DOHH2 (cell line): Measurements from ENCODE around the gene ZFAND3.

ENCODE experiments used
- H3F3A ChIP-seq: fragments of 200-600 bp; sonication (generic), shearing (Covaris generic); 2 replicates; pipeline ENCODE4 v1.6.0; 2016; ENCODE audit warnings: antibody characterized with exemption, mild to moderate bottlenecking; ENCODE audit not compliant: control insufficient read depth, insufficient read depth
- H3K27ac ChIP-seq: fragments of 200-600 bp; sonication (generic); 2 replicates; pipeline ENCODE4 v1.5.1; 2014; ENCODE audit warnings: low read depth, mild to moderate bottlenecking, low read length, moderate library complexity
- H3K27me3 ChIP-seq: fragments of 200-600 bp; sonication (generic); 2 replicates; pipeline ENCODE4 v1.6.1; 2014; ENCODE audit warnings: mild to moderate bottlenecking, low read length, mixed read lengths; ENCODE audit not compliant: control insufficient read depth
- H3K36me3 ChIP-seq: fragments of 200-600 bp; sonication (generic); 2 replicates; pipeline ENCODE4 v1.6.1; 2014; ENCODE audit warnings: mild to moderate bottlenecking, low read length, moderate library complexity, mixed read lengths; ENCODE audit not compliant: control insufficient read depth
- H3K4me1 ChIP-seq: fragments of 200-600 bp; sonication (generic); 2 replicates; pipeline ENCODE4 v1.6.1; 2014; ENCODE audit warnings: mild to moderate bottlenecking, low read length, mixed read lengths; ENCODE audit not compliant: control insufficient read depth
- H3K4me2 ChIP-seq: fragments of 200-600 bp; sonication (generic); 2 replicates; pipeline ENCODE4 v1.6.0; 2014; ENCODE audit warnings: mild to moderate bottlenecking, low read length, moderate library complexity
- H3K4me3 ChIP-seq: fragments of 200-600 bp; sonication (generic); 2 replicates; pipeline ENCODE4 v1.5.1; 2014; ENCODE audit warnings: mild to moderate bottlenecking, low read length, mixed read lengths
- H3K79me2 ChIP-seq: fragments of 200-600 bp; sonication (generic); 2 replicates; pipeline ENCODE4 v1.6.1; 2014; ENCODE audit warnings: mild to moderate bottlenecking, low read length, mixed read lengths; ENCODE audit not compliant: control insufficient read depth
- H3K9me2 ChIP-seq: fragments of 200-600 bp; sonication (generic); replicated peaks from 2 replicates; pipeline ENCODE4 v1.6.1; 2014; ENCODE audit warnings: mild to moderate bottlenecking, low read length, mixed read lengths; ENCODE audit not compliant: control insufficient read depth
- H3K9me3 ChIP-seq: fragments of 200-600 bp; sonication (generic); 2 replicates; pipeline ENCODE4 v1.6.1; 2014; ENCODE audit warnings: antibody characterized with exemption, low read length, mixed read lengths; ENCODE audit not compliant: control insufficient read depth, insufficient read depth
- H4K20me1 ChIP-seq: fragments of 200-600 bp; sonication (generic); 2 replicates; pipeline ENCODE4 v1.6.0; 2014; ENCODE audit warnings: low read depth, mild to moderate bottlenecking, antibody characterized with exemption, low read length, moderate library complexity; ENCODE audit not compliant: control insufficient read depth, insufficient read depth
- CTCF ChIP-seq: fragments of 200-600 bp; sonication (generic); IDR thresholded peaks from one replicate; pipeline ENCODE4 v1.5.1; 2014; ENCODE audit warnings: antibody characterized with exemption, mild to moderate bottlenecking, low read depth, low read length; ENCODE audit not compliant: poor library complexity, severe bottlenecking
- EZH2phosphoT487 ChIP-seq: fragments of 200-600 bp; sonication (generic); IDR thresholded peaks from 2 replicates; pipeline ENCODE4 v1.6.1; 2017; ENCODE audit warnings: borderline replicate concordance, mild to moderate bottlenecking, antibody characterized with exemption, low read length, moderate library complexity, mixed read lengths

Gene ZFAND3

GRCh38 chr6:37882724-37883413, 63.3 kb downstream of the ZFAND3 start:
- Histone ChIP-seq H3K27me3 (no peaks in the 10 kb centered on the region), H3K9me2 (no peaks in the 10 kb centered on the region), H3K36me3 (no peaks in the 10 kb centered on the region), H3K4me3 (no peak overlapping the region), H3K4me2 (no peak overlapping the region), H4K20me1 (peaks cover 2% of the 10 kb centered on the region; the same call in 1 of the 2 replicates), H3K27ac (no peak overlapping the region), H3K79me2 (peaks cover 29% of the 10 kb centered on the region), H3K9me3 (no peaks in the 10 kb centered on the region), H3F3A (no peaks in the 10 kb centered on the region), H3K4me1 (peaks cover 12% of the 10 kb centered on the region)
- no peak for TF ChIP-seq EZH2phosphoT487
- TF ChIP-seq CTCF, result no peak

GRCh38 chr6:37884548-37884947, 65.0 kb downstream of the ZFAND3 start:
- TF ChIP-seq EZH2phosphoT487, result no peak
- no peak for TF ChIP-seq CTCF
- Histone ChIP-seq H3K79me2 (peaks cover 20% of the 10 kb centered on the region), H4K20me1 (no peaks in the 10 kb centered on the region)

GRCh38 chr6:37889051-37889450, 69.5 kb downstream of the ZFAND3 start:
- no peaks in the 10 kb centered on the region for H3K9me2 ChIP-seq
- no peaks in the 10 kb centered on the region for H4K20me1 ChIP-seq
- H3K4me3 ChIP-seq, result no peak overlapping the region
- no peaks in the 10 kb centered on the region for H3F3A ChIP-seq
- no peak overlapping the region for H3K27ac ChIP-seq
- H3K4me1 ChIP-seq, result peaks cover 13% of the 10 kb centered on the region
- no peaks in the 10 kb centered on the region for H3K36me3 ChIP-seq
- no peaks in the 10 kb centered on the region for H3K27me3 ChIP-seq
- H3K79me2 ChIP-seq, result peaks cover 10% of the 10 kb centered on the region
- no peak for TF ChIP-seq EZH2phosphoT487
- TF ChIP-seq CTCF, result no peak
- H3K4me2 ChIP-seq, result no peak overlapping the region
- H3K9me3 ChIP-seq, result no peaks in the 10 kb centered on the region

More at GRCh38 chr6:37884548-37884947, 65.0 kb downstream of the ZFAND3 start:
- no peak overlapping the region for H3K4me3 ChIP-seq
- H3K9me3 ChIP-seq, result no peaks in the 10 kb centered on the region
- H3K9me2 ChIP-seq, result no peaks in the 10 kb centered on the region
- H3K27me3 ChIP-seq, result no peaks in the 10 kb centered on the region
- H3K4me2 ChIP-seq, result no peak overlapping the region
- H3F3A ChIP-seq, result no peaks in the 10 kb centered on the region
- H3K27ac ChIP-seq, result no peak overlapping the region
- peaks cover 12% of the 10 kb centered on the region for H3K4me1 ChIP-seq
- no peaks in the 10 kb centered on the region for H3K36me3 ChIP-seq
